OCI-LY1 (cell line): Measurements from ENCODE around the gene INSM1.
"Not testable (repeated sequence)": the region's sequence is repeated elsewhere in the genome, so short reads cannot be mapped to it uniquely, and the experiment has no call there.

Source experiments
- H2AFZ ChIP-seq: fragments of 200-600 bp; sonication (generic), shearing (Covaris generic); 2 replicates; pipeline ENCODE4 v1.6.0; 2014; ENCODE audit warnings: antibody characterized with exemption, mild to moderate bottlenecking, low read length
- H3F3A ChIP-seq: fragments of 200-600 bp; sonication (generic), shearing (Covaris generic); 2 replicates; pipeline ENCODE4 v1.6.0; 2014; ENCODE audit warnings: mild to moderate bottlenecking, antibody characterized with exemption, low read length, moderate library complexity; ENCODE audit not compliant: insufficient read depth
- H3K27ac ChIP-seq: fragments of 200-600 bp; sonication (generic); 2 replicates; pipeline ENCODE4 v1.5.1; 2014; ENCODE audit warnings: low read length, mixed run types, mild to moderate bottlenecking, low read depth; ENCODE audit not compliant: poor library complexity, severe bottlenecking
- H3K27me3 ChIP-seq: fragments of 200-600 bp; sonication (generic); 2 replicates; pipeline ENCODE4 v1.6.0; 2014; ENCODE audit warnings: antibody characterized with exemption, mild to moderate bottlenecking, low read length, moderate library complexity; ENCODE audit not compliant: insufficient read depth
- H3K36me3 ChIP-seq: fragments of 200-600 bp; sonication (generic); 2 replicates; pipeline ENCODE4 v1.6.1; 2014; ENCODE audit warnings: mild to moderate bottlenecking, antibody characterized with exemption, low read length, moderate library complexity, mixed read lengths; ENCODE audit not compliant: insufficient read depth
- H3K4me1 ChIP-seq: fragments of 200-600 bp; sonication (generic); 2 replicates; pipeline ENCODE4 v1.5.1; 2014; ENCODE audit warnings: mild to moderate bottlenecking, low read length, moderate library complexity; ENCODE audit not compliant: insufficient read depth, severe bottlenecking
- H3K4me2 ChIP-seq: fragments of 200-600 bp; sonication (generic), shearing (Covaris generic); 2 replicates; pipeline ENCODE4 v1.6.1; 2014; ENCODE audit warnings: low read length
- H3K4me3 ChIP-seq: fragments of 200-600 bp; sonication (generic); 2 replicates; pipeline ENCODE4 v1.5.1; 2014; ENCODE audit warnings: low read length, low read depth, mild to moderate bottlenecking, mixed read lengths; ENCODE audit not compliant: poor library complexity, severe bottlenecking
- H3K79me2 ChIP-seq: fragments of 200-600 bp; shearing (Covaris generic); 2 replicates; pipeline ENCODE4 v1.6.1; 2016; ENCODE audit warnings: mixed run types, low read length, mixed read lengths; ENCODE audit not compliant: insufficient read depth
- H3K9ac ChIP-seq: fragments of 200-600 bp; sonication (generic), shearing (Covaris generic); 2 replicates; pipeline ENCODE4 v1.6.1; 2014; ENCODE audit warnings: mild to moderate bottlenecking, low read length, mixed read lengths
- H3K9me2 ChIP-seq: fragments of 200-600 bp; sonication (generic), shearing (Covaris generic); 2 replicates; pipeline ENCODE4 v1.6.1; 2014; ENCODE audit warnings: low read depth, mild to moderate bottlenecking, low read length, mixed read lengths
- H3K9me3 ChIP-seq: fragments of 200-600 bp; shearing (Covaris generic); 2 replicates; pipeline ENCODE4 v1.6.1; 2014; ENCODE audit warnings: low read length, mixed read lengths
- H4K20me1 ChIP-seq: fragments of 200-600 bp; sonication (generic), shearing (Covaris generic); 2 replicates; pipeline ENCODE4 v1.6.0; 2016; ENCODE audit warnings: mild to moderate bottlenecking, low read length; ENCODE audit not compliant: insufficient read depth
- CTCF ChIP-seq: fragments of 200-600 bp; sonication (generic), shearing (Covaris generic); IDR thresholded peaks from 2 replicates; pipeline ENCODE4 v1.5.1; 2017; ENCODE audit warnings: mild to moderate bottlenecking, antibody characterized with exemption, low read length, moderate library complexity, mixed read lengths
- EZH2 ChIP-seq: fragments of 200-600 bp; sonication (generic), shearing (Covaris generic); IDR thresholded peaks from 2 replicates; pipeline ENCODE4 v1.8.0; 2017; ENCODE audit warnings: borderline replicate concordance, mixed run types, mild to moderate bottlenecking, antibody characterized with exemption, low read length, moderate library complexity, mixed read lengths

Gene INSM1

GRCh38 chr20:20353576-20353975 is 14.3 kb upstream of the INSM1 start:
- Histone ChIP-seq H3F3A (no peaks in the 10 kb centered on the region), H3K4me1 (no peaks in the 10 kb centered on the region), H3K4me3 (no peak overlapping the region), H3K4me2 (no peak overlapping the region), H3K9ac (no peak overlapping the region), H3K9me3 (no peaks in the 10 kb centered on the region), H3K27ac (no peak overlapping the region), H3K36me3 (no peaks in the 10 kb centered on the region), H2AFZ (no peak overlapping the region), H3K27me3 (no peaks in the 10 kb centered on the region), H3K9me2 (no peaks in the 10 kb centered on the region), H4K20me1 (no peaks in the 10 kb centered on the region), H3K79me2 (no peaks in the 10 kb centered on the region)
- no peak for TF ChIP-seq EZH2
- no peak for TF ChIP-seq CTCF

- not testable (repeated sequence) for H3K4me1 ChIP-seq, H3F3A ChIP-seq, H3K4me3 ChIP-seq, H3K27ac ChIP-seq, H3K9me2 ChIP-seq, H2AFZ ChIP-seq, H3K4me2 ChIP-seq, H3K79me2 ChIP-seq, H4K20me1 ChIP-seq, H3K36me3 ChIP-seq, H3K9ac ChIP-seq, H3K27me3 ChIP-seq, H3K9me3 ChIP-seq
These were observed 12.4 kb upstream of the INSM1 start for GRCh38 chr20:20355503-20355902.

- H3K27me3 ChIP-seq = no peaks in the 10 kb centered on the region
- H3K9ac ChIP-seq = no peak overlapping the region
These were observed 9.1 kb upstream of the INSM1 start for GRCh38 chr20:20358801-20359200.

More at GRCh38 chr20:20358801-20359200, 9.1 kb upstream of the INSM1 start:
- Histone ChIP-seq H3K4me2 (no peak overlapping the region), H3K79me2 (no peaks in the 10 kb centered on the region), H3K4me3 (no peak overlapping the region), H3K27ac (no peak overlapping the region), H3F3A (no peaks in the 10 kb centered on the region), H3K36me3 (no peaks in the 10 kb centered on the region), H2AFZ (no peak overlapping the region), H4K20me1 (no peaks in the 10 kb centered on the region), H3K4me1 (no peaks in the 10 kb centered on the region), H3K9me3 (no peaks in the 10 kb centered on the region), H3K9me2 (no peaks in the 10 kb centered on the region)
- TF ChIP-seq EZH2 = no peak
- TF ChIP-seq CTCF = no peak
